Liver (tissue), 9 donors: ENCODE measurements around the gene SPAG9. TPM values are rescaled to one million over a fixed set of nuclear protein-coding genes. Genes with fewer than 3 reads are reported as not detected.
A peak's percentile ranks its signal among the peaks of the same experiment; 100 is the strongest.

Experiments used
- DNase-seq: peaks from one replicate; pipeline ENCODE4 v3.0.0-alpha.2; 2017; ENCODE audit warnings: low spot score
- H3K27ac ChIP-seq, 2 donors: one replicate each; pipeline ENCODE4 v1.7.0; 2013; ENCODE audit warnings: inconsistent platforms in 2 of 2, low read length in 2 of 2, control low read depth in 1 of 2, low read depth in 1 of 2, mild to moderate bottlenecking in 1 of 2
- H3K27me3 ChIP-seq, 4 donors: one replicate each; pipeline versions ENCODE4 v1.6.1 to v1.7.0; 2013; ENCODE audit warnings: low read length in 3 of 4, inconsistent platforms in 1 of 4, mild to moderate bottlenecking in 1 of 4, moderate library complexity in 1 of 4; ENCODE audit not compliant: control insufficient read depth in 4 of 4, insufficient read depth in 4 of 4
- H3K36me3 ChIP-seq, 4 donors: one replicate each; pipeline versions ENCODE4 v1.6.1 to v1.7.0; 2013; ENCODE audit warnings: low read length in 3 of 4, mild to moderate bottlenecking in 3 of 4, low read depth in 1 of 4, moderate library complexity in 1 of 4; ENCODE audit not compliant: control insufficient read depth in 4 of 4, insufficient read depth in 3 of 4
- H3K4me1 ChIP-seq, 4 donors: one replicate each; pipeline versions ENCODE4 v1.6.1 to v1.7.0; 2013; ENCODE audit warnings: low read length in 3 of 4, mild to moderate bottlenecking in 3 of 4, moderate library complexity in 1 of 4; ENCODE audit not compliant: control insufficient read depth in 4 of 4, insufficient read depth in 4 of 4
- H3K4me3 ChIP-seq, 3 donors: one replicate each; pipeline versions ENCODE4 v1.6.1 to v1.7.0; 2013; ENCODE audit warnings: low read length in 3 of 3, control low read depth in 1 of 3, low read depth in 1 of 3, mild to moderate bottlenecking in 1 of 3
- H3K9ac ChIP-seq, 2 donors: one replicate each; pipeline ENCODE4 v1.7.0; 2013; ENCODE audit warnings: low read length in 2 of 2, mild to moderate bottlenecking in 2 of 2, moderate library complexity in 2 of 2, control low read depth in 1 of 2, low read depth in 1 of 2
- H3K9me3 ChIP-seq, 4 donors: one replicate each; pipeline versions ENCODE4 v1.6.1 to v1.7.0; 2013; ENCODE audit warnings: low read length in 3 of 4; ENCODE audit not compliant: control insufficient read depth in 4 of 4
- EGR1 ChIP-seq, 2 donors: IDR thresholded peaks; 2 replicates each; pipeline ENCODE4 v1.6.1; 2016 to 2018; ENCODE audit warnings: antibody characterized with exemption in 2 of 2, low read depth in 2 of 2
- FOXA1 ChIP-seq: IDR thresholded peaks from 2 replicates; pipeline ENCODE4 v1.6.1; 2016; ENCODE audit warnings: antibody characterized with exemption
- GABPA ChIP-seq, 2 donors: IDR thresholded peaks in 1 of 2; conservative IDR thresholded peaks in 1 of 2; 2 replicates each; pipeline ENCODE4 v1.6.1; 2016; ENCODE audit warnings: antibody characterized with exemption in 2 of 2, mild to moderate bottlenecking in 1 of 2, moderate library complexity in 1 of 2
- HNF4A ChIP-seq, 2 donors: conservative IDR thresholded peaks; 2 replicates each; pipeline ENCODE4 v1.6.1; 2016; ENCODE audit warnings: antibody characterized with exemption in 2 of 2, mild to moderate bottlenecking in 2 of 2
- MAX ChIP-seq: IDR thresholded peaks from 2 replicates; pipeline ENCODE4 v1.6.1; 2016; ENCODE audit warnings: antibody characterized with exemption
- NR2F2 ChIP-seq: IDR thresholded peaks from 2 replicates; pipeline ENCODE4 v1.6.1; 2016; ENCODE audit warnings: antibody characterized with exemption
- RAD21 ChIP-seq, 2 donors: IDR thresholded peaks; 2 replicates each; pipeline ENCODE4 v1.6.1; 2016; ENCODE audit warnings: antibody characterized with exemption in 2 of 2, mild to moderate bottlenecking in 2 of 2
- RXRA ChIP-seq, 2 donors: IDR thresholded peaks; 2 replicates each; pipeline ENCODE4 v1.6.1; 2017 to 2018; ENCODE audit warnings: antibody characterized with exemption in 2 of 2, mild to moderate bottlenecking in 1 of 2
- SP1 ChIP-seq: IDR thresholded peaks from 2 replicates; pipeline ENCODE4 v1.6.1; 2018; ENCODE audit warnings: antibody characterized with exemption, mild to moderate bottlenecking
- TAF1 ChIP-seq: conservative IDR thresholded peaks from 2 replicates; pipeline ENCODE4 v1.6.1; 2016; ENCODE audit warnings: antibody characterized with exemption, mild to moderate bottlenecking
- YY1 ChIP-seq: IDR thresholded peaks from 2 replicates; pipeline ENCODE4 v1.6.1; 2016; ENCODE audit warnings: antibody characterized with exemption, mild to moderate bottlenecking
- WGBS: extraction: QIAGEN DNeasy Blood & Tissue Kit; methylation state at CpG from one replicate; pipeline ENCODE4 v1.1.7; 2013; 5-methylcytosine and 5-hydroxymethylcytosine counted together
- polyA plus RNA-seq, 2 donors: library from polyadenylated mRNA; stranded (reverse) in 1 of 2; unstranded in 1 of 2; fragments of 200-250 nt in 1 of 2; fragments of >200 nt in 1 of 2; fragmentation: Nextera tagmentation in 1 of 2; extraction: Ambion mirVana in 1 of 2; gene quantifications; one replicate each; pipeline versions ENCODE4 v1.2.1 to v1.2.3, GENCODE V29; 2013 to 2015
- total RNA-seq, 2 donors: library from RNA; depleted of rRNA; stranded (reverse); fragments of >200 nt; gene quantifications; one replicate each; pipeline ENCODE4 v1.2.3, GENCODE V29; 2014
- TF ChIP-seq, protein P1 (sequence below): IDR thresholded peaks from 2 replicates; pipeline ENCODE4 v1.6.1; 2016; ENCODE audit warnings: antibody characterized with exemption, mild to moderate bottlenecking
- TF ChIP-seq, protein P2 (sequence below): IDR thresholded peaks from 2 replicates; pipeline ENCODE4 v1.6.1; 2016; ENCODE audit warnings: antibody characterized with exemption
- TF ChIP-seq, protein P3 (sequence below): IDR thresholded peaks from 2 replicates; pipeline ENCODE4 v1.6.1; 2016; ENCODE audit warnings: antibody characterized with exemption
- donor health status: healthy.
- donor health status: healthy.
- donor health status: healthy.
- donor health status: healthy.
- donor health status: healthy.

Gene SPAG9
- total and polyA plus RNA-seq, 4 donors: 12.0 to 94.0 (median 18.4) TPM

- TF ChIP-seq, protein P1, sequence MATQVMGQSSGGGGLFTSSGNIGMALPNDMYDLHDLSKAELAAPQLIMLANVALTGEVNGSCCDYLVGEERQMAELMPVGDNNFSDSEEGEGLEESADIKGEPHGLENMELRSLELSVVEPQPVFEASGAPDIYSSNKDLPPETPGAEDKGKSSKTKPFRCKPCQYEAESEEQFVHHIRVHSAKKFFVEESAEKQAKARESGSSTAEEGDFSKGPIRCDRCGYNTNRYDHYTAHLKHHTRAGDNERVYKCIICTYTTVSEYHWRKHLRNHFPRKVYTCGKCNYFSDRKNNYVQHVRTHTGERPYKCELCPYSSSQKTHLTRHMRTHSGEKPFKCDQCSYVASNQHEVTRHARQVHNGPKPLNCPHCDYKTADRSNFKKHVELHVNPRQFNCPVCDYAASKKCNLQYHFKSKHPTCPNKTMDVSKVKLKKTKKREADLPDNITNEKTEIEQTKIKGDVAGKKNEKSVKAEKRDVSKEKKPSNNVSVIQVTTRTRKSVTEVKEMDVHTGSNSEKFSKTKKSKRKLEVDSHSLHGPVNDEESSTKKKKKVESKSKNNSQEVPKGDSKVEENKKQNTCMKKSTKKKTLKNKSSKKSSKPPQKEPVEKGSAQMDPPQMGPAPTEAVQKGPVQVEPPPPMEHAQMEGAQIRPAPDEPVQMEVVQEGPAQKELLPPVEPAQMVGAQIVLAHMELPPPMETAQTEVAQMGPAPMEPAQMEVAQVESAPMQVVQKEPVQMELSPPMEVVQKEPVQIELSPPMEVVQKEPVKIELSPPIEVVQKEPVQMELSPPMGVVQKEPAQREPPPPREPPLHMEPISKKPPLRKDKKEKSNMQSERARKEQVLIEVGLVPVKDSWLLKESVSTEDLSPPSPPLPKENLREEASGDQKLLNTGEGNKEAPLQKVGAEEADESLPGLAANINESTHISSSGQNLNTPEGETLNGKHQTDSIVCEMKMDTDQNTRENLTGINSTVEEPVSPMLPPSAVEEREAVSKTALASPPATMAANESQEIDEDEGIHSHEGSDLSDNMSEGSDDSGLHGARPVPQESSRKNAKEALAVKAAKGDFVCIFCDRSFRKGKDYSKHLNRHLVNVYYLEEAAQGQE: peak; percentile 92
- TF ChIP-seq FOXA1: peak; percentile 87
- TF ChIP-seq NR2F2: peak; percentile 55
- TF ChIP-seq, protein P2, sequence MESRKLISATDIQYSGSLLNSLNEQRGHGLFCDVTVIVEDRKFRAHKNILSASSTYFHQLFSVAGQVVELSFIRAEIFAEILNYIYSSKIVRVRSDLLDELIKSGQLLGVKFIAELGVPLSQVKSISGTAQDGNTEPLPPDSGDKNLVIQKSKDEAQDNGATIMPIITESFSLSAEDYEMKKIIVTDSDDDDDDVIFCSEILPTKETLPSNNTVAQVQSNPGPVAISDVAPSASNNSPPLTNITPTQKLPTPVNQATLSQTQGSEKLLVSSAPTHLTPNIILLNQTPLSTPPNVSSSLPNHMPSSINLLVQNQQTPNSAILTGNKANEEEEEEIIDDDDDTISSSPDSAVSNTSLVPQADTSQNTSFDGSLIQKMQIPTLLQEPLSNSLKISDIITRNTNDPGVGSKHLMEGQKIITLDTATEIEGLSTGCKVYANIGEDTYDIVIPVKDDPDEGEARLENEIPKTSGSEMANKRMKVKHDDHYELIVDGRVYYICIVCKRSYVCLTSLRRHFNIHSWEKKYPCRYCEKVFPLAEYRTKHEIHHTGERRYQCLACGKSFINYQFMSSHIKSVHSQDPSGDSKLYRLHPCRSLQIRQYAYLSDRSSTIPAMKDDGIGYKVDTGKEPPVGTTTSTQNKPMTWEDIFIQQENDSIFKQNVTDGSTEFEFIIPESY: peak; percentile 86
- TF ChIP-seq TAF1: peak; percentile 58
- TF ChIP-seq EGR1 (IDR thresholded peaks at IDR 0.05; ENCODE audit: low read depth in 2 of 2): peak in 1 of 2 donors; percentile 50
Observed at GRCh38 chr17:50935221-50935995, 185.3 kb downstream of the SPAG9 start (continued).

- H3K9me3 ChIP-seq: no peaks in the 10 kb centered on the region
- H3K27me3 ChIP-seq: no peaks in the 10 kb centered on the region
- no peak for TF ChIP-seq YY1
- TF ChIP-seq EGR1 (IDR thresholded peaks at IDR 0.05; ENCODE audit: low read depth in 2 of 2): no peak
- TF ChIP-seq SP1: no peak
- TF ChIP-seq, protein P2: no peak
- TF ChIP-seq GABPA (IDR thresholded peaks at IDR 0.05 in 1 of 2, conservative IDR thresholded peaks at IDR 0.05 in 1 of 2): no peak
- TF ChIP-seq HNF4A (conservative IDR thresholded peaks at IDR 0.05): no peak
- TF ChIP-seq RXRA (IDR thresholded peaks at IDR 0.05): no peak
- no peak for TF ChIP-seq MAX
- TF ChIP-seq TAF1: no peak
- TF ChIP-seq RAD21 (IDR thresholded peaks at IDR 0.05): no peak
- TF ChIP-seq, protein P3, sequence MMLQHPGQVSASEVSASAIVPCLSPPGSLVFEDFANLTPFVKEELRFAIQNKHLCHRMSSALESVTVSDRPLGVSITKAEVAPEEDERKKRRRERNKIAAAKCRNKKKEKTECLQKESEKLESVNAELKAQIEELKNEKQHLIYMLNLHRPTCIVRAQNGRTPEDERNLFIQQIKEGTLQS: no peak
- no peak for DNase-seq
- no peak overlapping the region for H3K9ac ChIP-seq
- 94% methylated on average over 15 of the region's 15 CpGs for WGBS
- H3K4me1 ChIP-seq: peaks cover 11 to 37% (median 21%) of the 10 kb centered on the region in 4 donors
- H3K36me3 ChIP-seq: no peaks in the 10 kb centered on the region
- no peak overlapping the region for H3K4me3 ChIP-seq
- peak overlapping the region; percentile 55 to 83 for H3K27ac ChIP-seq
Observed at GRCh38 chr17:50934672-50935220, 185.9 kb downstream of the SPAG9 start.
